H1 (cell line): Measurements from ENCODE around the gene CAMTA1. TPM values are rescaled to one million over a fixed set of nuclear protein-coding genes. Genes with fewer than 3 reads are reported as not detected.

Experiments used
- CTCF ChIA-PET: fragments of 300-600 bp; sonication (Branson Sonifier 250); formaldehyde crosslinking; loops from one replicate; lab custom pipeline; 2021; ENCODE audit not compliant: partially characterized antibody; lab: Charles Lee
- POLR2A ChIA-PET: fragments of 300-600 bp; sonication (Branson Sonifier 250); formaldehyde crosslinking; loops from one replicate; lab custom pipeline; 2021; ENCODE audit warnings: inconsistent platforms; ENCODE audit not compliant: partially characterized antibody; lab: Charles Lee
- DNase-seq, 2 experiments: peaks; one replicate each; pipeline versions ENCODE4 v3.0.0 to v3.0.0-alpha.2; 2010 to 2022; ENCODE audit warnings: low spot score in 2 of 2, low read depth in 1 of 2, mixed read lengths in 1 of 2
- FAIRE-seq: peaks from 2 replicates; lab custom pipeline; 2011; peaks lifted over from hg19 to GRCh38; lab: Jason Lieb, UNC
- H2AFZ ChIP-seq: 2 replicates; pipeline ENCODE4 v1.8.1; 2012; ENCODE audit warnings: low read length, inconsistent platforms
- H2AK5ac ChIP-seq: 2 replicates; pipeline ENCODE4 v1.6.1; 2013; ENCODE audit warnings: low read depth, low read length
- H2BK120ac ChIP-seq: replicated peaks from 2 replicates; pipeline ENCODE3; 2013; ENCODE audit warnings: low read depth, low read length, inconsistent platforms
- H2BK12ac ChIP-seq: 2 replicates; pipeline ENCODE4 v1.6.1; 2013; ENCODE audit warnings: low read depth, low read length
- H2BK15ac ChIP-seq: 2 replicates; pipeline ENCODE4 v1.6.1; 2013; ENCODE audit warnings: low read length
- H2BK20ac ChIP-seq: 2 replicates; pipeline ENCODE4 v1.6.1; 2013; ENCODE audit warnings: low read length
- H2BK5ac ChIP-seq: 2 replicates; pipeline ENCODE4 v1.6.1; 2013; ENCODE audit warnings: low read depth, low read length
- H3K14ac ChIP-seq: 2 replicates; pipeline ENCODE4 v1.6.1; 2013; ENCODE audit warnings: inconsistent platforms; ENCODE audit not compliant: insufficient read length
- H3K18ac ChIP-seq: 2 replicates; pipeline ENCODE4 v1.6.1; 2013; ENCODE audit warnings: low read length; ENCODE audit errors: extremely low read depth
- H3K23ac ChIP-seq: 2 replicates; pipeline ENCODE4 v1.6.1; 2013; ENCODE audit warnings: inconsistent platforms; ENCODE audit not compliant: insufficient read length
- H3K23me2 ChIP-seq: 2 replicates; pipeline ENCODE4 v1.6.1; 2013; ENCODE audit warnings: low read depth, low read length
- H3K27ac ChIP-seq: 2 replicates; pipeline ENCODE4 v1.6.1; 2011; ENCODE audit warnings: low read depth, low read length, inconsistent platforms
- H3K27me3 ChIP-seq, 4 experiments: replicated peaks in 1 of 4; 1 replicate in 1 of 4; 2 replicates in 3 of 4; pipeline versions ENCODE4 v1.6.1 to v1.8.1; 2011 to 2013; ENCODE audit warnings: low read length in 3 of 4, mild to moderate bottlenecking in 3 of 4, inconsistent platforms in 2 of 4, mixed read lengths in 2 of 4, moderate library complexity in 1 of 4; ENCODE audit not compliant: control insufficient read depth in 3 of 4, insufficient read depth in 3 of 4; ENCODE audit errors: extremely low read depth in 1 of 4
- H3K36me3 ChIP-seq, 4 experiments: 2 replicates each; pipeline versions ENCODE4 v1.6.1 to v1.8.1; 2011 to 2013; ENCODE audit warnings: mild to moderate bottlenecking in 4 of 4, low read length in 3 of 4, moderate library complexity in 2 of 4, control low read depth in 1 of 4, inconsistent platforms in 1 of 4; ENCODE audit not compliant: insufficient read depth in 4 of 4, control insufficient read depth in 2 of 4
- H3K4ac ChIP-seq: replicated peaks from 2 replicates; pipeline ENCODE3; 2013; ENCODE audit warnings: low read length, low read depth, mixed read lengths, inconsistent platforms; ENCODE audit not compliant: insufficient read length
- H3K4me1 ChIP-seq, 4 experiments: replicated peaks in 1 of 4; 1 replicate in 1 of 4; 2 replicates in 3 of 4; pipeline versions ENCODE4 v1.6.1 to v1.8.1; 2011 to 2013; ENCODE audit warnings: low read length in 3 of 4, inconsistent platforms in 2 of 4, mixed read lengths in 1 of 4; ENCODE audit not compliant: insufficient read depth in 4 of 4, control insufficient read depth in 3 of 4
- H3K4me2 ChIP-seq, 2 experiments: 2 replicates each; pipeline versions ENCODE4 v1.6.1 to v1.8.1; 2011 to 2013; ENCODE audit warnings: low read depth in 2 of 2, low read length in 2 of 2, control low read depth in 1 of 2, inconsistent platforms in 1 of 2, mild to moderate bottlenecking in 1 of 2; ENCODE audit not compliant: insufficient read depth in 1 of 2
- H3K4me3 ChIP-seq, 4 experiments: fragments of 200-600, 300-600 bp in 1 of 4; sonication (generic), shearing (Covaris generic), sonication (Bioruptor Twin) in 1 of 4; 2 replicates each; pipeline versions ENCODE4 v1.5.1 to v1.8.1; 2011 to 2016; ENCODE audit warnings: low read length in 4 of 4, low read depth in 3 of 4, control low read depth in 2 of 4, inconsistent platforms in 2 of 4, mild to moderate bottlenecking in 2 of 4, mixed read lengths in 1 of 4, moderate library complexity in 1 of 4; ENCODE audit not compliant: insufficient read depth in 2 of 4; ENCODE audit errors: extremely low read depth in 1 of 4
- H3K56ac ChIP-seq: replicated peaks from 2 replicates; pipeline ENCODE3; 2013; ENCODE audit warnings: low read depth, mild to moderate bottlenecking, mixed read lengths, low read length, inconsistent platforms; ENCODE audit not compliant: insufficient read length
- H3K79me1 ChIP-seq: 2 replicates; pipeline ENCODE4 v1.6.1; 2013; ENCODE audit warnings: low read depth, low read length, control low read depth
- H3K79me2 ChIP-seq, 2 experiments: 2 replicates each; pipeline versions ENCODE4 v1.6.1 to v1.8.1; 2012 to 2013; ENCODE audit warnings: low read length in 2 of 2, mild to moderate bottlenecking in 2 of 2, inconsistent platforms in 1 of 2; ENCODE audit not compliant: insufficient read depth in 2 of 2, control insufficient read depth in 1 of 2
- H3K9ac ChIP-seq, 4 experiments: replicated peaks in 1 of 4; 1 replicate in 1 of 4; 2 replicates in 3 of 4; pipeline versions ENCODE4 v1.6.1 to v1.8.1; 2011 to 2013; ENCODE audit warnings: low read depth in 3 of 4, low read length in 3 of 4, control low read depth in 2 of 4, mild to moderate bottlenecking in 2 of 4, moderate library complexity in 2 of 4, inconsistent platforms in 1 of 4; ENCODE audit errors: extremely low read depth in 1 of 4
- H3K9me3 ChIP-seq, 2 experiments: 2 replicates each; pipeline versions ENCODE4 v1.6.1 to v1.8.1; 2012 to 2013; ENCODE audit warnings: mild to moderate bottlenecking in 2 of 2, moderate library complexity in 2 of 2, control low read depth in 1 of 2, inconsistent platforms in 1 of 2, low read depth in 1 of 2, low read length in 1 of 2, mixed read lengths in 1 of 2; ENCODE audit not compliant: insufficient read depth in 2 of 2
- H4K20me1 ChIP-seq, 2 experiments: replicated peaks in 1 of 2; 2 replicates each; pipeline versions ENCODE3 to v1.8.1; 2011 to 2013; ENCODE audit warnings: inconsistent platforms in 2 of 2, low read length in 2 of 2, mild to moderate bottlenecking in 1 of 2; ENCODE audit not compliant: insufficient read depth in 2 of 2, control insufficient read depth in 1 of 2
- H4K5ac ChIP-seq: 2 replicates; pipeline ENCODE4 v1.6.1; 2013; ENCODE audit warnings: low read length, low read depth, mixed read lengths, inconsistent platforms; ENCODE audit not compliant: insufficient read length
- H4K8ac ChIP-seq: 2 replicates; pipeline ENCODE4 v1.8.0; 2013; ENCODE audit warnings: mild to moderate bottlenecking, moderate library complexity, low read length, inconsistent platforms; ENCODE audit not compliant: insufficient read depth; ENCODE audit errors: extremely low read depth
- H4K91ac ChIP-seq: replicated peaks from 2 replicates; pipeline ENCODE3; 2013; ENCODE audit warnings: low read length, mixed read lengths, inconsistent platforms; ENCODE audit not compliant: insufficient read length
- POLR2AphosphoS5 ChIP-seq: IDR thresholded peaks from 2 replicates; pipeline ENCODE4 v1.6.1; 2011; ENCODE audit warnings: low read depth, low read length
- RBBP5 ChIP-seq: IDR thresholded peaks from 2 replicates; pipeline ENCODE4 v1.7.1; 2012; ENCODE audit warnings: low read depth, mild to moderate bottlenecking, inconsistent platforms, low read length, moderate library complexity, borderline replicate concordance
- SIN3A ChIP-seq, 2 experiments: IDR thresholded peaks in 1 of 2; conservative IDR thresholded peaks in 1 of 2; 2 replicates each; pipeline ENCODE4 v1.6.1; 2011 to 2012; ENCODE audit warnings: low read length in 2 of 2, improper control_type of control experiment in 1 of 2, low read depth in 1 of 2, mild to moderate bottlenecking in 1 of 2
- SIRT6 ChIP-seq: IDR thresholded peaks from one replicate; pipeline ENCODE4 v1.7.1; 2012; ENCODE audit warnings: low read length, inconsistent platforms
- WGBS, 2 experiments: shearing (Covaris generic) in 1 of 2; methylation state at CpG; one replicate each; pipeline versions ENCODE4 v1.1.6 to v1.1.7; 2013 to 2015; ENCODE audit warnings: low lambda C conversion rate in 2 of 2, mixed read lengths in 2 of 2, inconsistent platforms in 1 of 2, low coverage in 1 of 2, missing lambda C conversion rate in 1 of 2; ENCODE audit not compliant: insufficient replicate concordance in 2 of 2, insufficient coverage in 1 of 2, insufficient read length in 1 of 2; ENCODE audit errors: extremely low coverage in 1 of 2, missing lambda C conversion rate in 1 of 2; 5-methylcytosine and 5-hydroxymethylcytosine counted together
- polyA plus RNA-seq, 7 experiments: library from polyadenylated mRNA; depleted of rRNA in 3 of 7; stranded (reverse) in 5 of 7; unstranded in 2 of 7; fragments of >200 nt in 5 of 7; fragments of 200-250 nt in 2 of 7; gene quantifications; 1 replicate in 5 of 7; 2 replicates in 1 of 7; 4 replicates in 1 of 7; pipeline versions ENCODE4 v1.2.1 to v1.2.3, GENCODE V29; 2011 to 2013; ENCODE audit warnings: missing spikeins in 2 of 7, mixed read lengths in 2 of 7
- total RNA-seq: library from RNA; stranded (reverse); fragmentation: NEBNext Ultra II Directional; extraction: Animal tissue kit (Norgen Biotek cat#: 25700); gene quantifications from 2 replicates; pipeline ENCODE4 v1.2.1, GENCODE V29; 2021

CAMTA1 gene
- total and polyA plus RNA-seq, 2 of the 8 experiments (the other 6 are each of a cell fraction or from before 2014, with no cell fraction given): 65.0 to 119 TPM

DNA sequence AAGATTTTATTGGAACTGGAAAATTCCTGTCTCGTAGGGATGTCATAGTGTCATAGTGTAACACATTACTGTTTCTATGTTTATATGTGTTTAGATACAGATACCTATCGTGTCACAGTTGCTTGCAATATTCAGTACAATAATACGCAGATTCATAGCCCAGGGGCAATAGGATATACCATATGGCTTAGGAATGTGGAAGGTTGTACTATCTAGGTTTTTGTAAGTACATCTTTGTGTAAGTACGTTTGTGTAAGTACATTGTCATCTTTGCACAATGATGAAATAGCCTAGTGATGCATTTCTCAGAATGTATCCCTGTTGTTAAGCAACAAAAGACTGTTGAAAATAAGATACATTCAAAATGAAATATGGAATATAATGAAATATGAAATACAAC is 68.9 kb downstream of the CAMTA1 start:
- Histone ChIP-seq H4K91ac (no peak overlapping the region), H3K4ac (no peak overlapping the region), H3K23ac (no peak overlapping the region), H3K79me2 (peaks cover 0 to 24% of the 10 kb centered on the region in 2 experiments; a peak in 2 of 4 replicates), H2BK5ac (no peak overlapping the region), H3K4me1 (0 out of 7 replicates have a peak, but pooled peaks cover 0 to under 1% (median 0%) of the 10 kb centered on the region in 4 experiments), H3K27me3 (no peaks in the 10 kb centered on the region), H3K9me3 (no peaks in the 10 kb centered on the region), H3K23me2 (no peaks in the 10 kb centered on the region), H2AFZ (no peak overlapping the region), H2BK120ac (no peak overlapping the region), H4K20me1 (peaks cover 0 to 8% of the 10 kb centered on the region in 2 experiments), H3K14ac (no peak overlapping the region), H4K8ac (no peak overlapping the region), H2BK15ac (no peak overlapping the region), H2AK5ac (no peak overlapping the region), H3K18ac (no peak overlapping the region), H2BK12ac (no peak overlapping the region), H3K79me1 (peaks cover 4% of the 10 kb centered on the region), H2BK20ac (no peak overlapping the region), H3K56ac (no peak overlapping the region), H3K9ac (no peak overlapping the region), H3K36me3 (peaks cover 0 to 11% (median 0%) of the 10 kb centered on the region in 4 experiments; a peak in 3 of 8 replicates), H3K4me2 (no peak overlapping the region), H3K4me3 (no peak overlapping the region), H4K5ac (no peak overlapping the region), H3K27ac (no peak overlapping the region)
- FAIRE-seq: no peak
- 88% methylated on average over 4 of the region's 4 CpGs; no CpG with 5 or more reads in 1 of the 2 experiments for WGBS, 2 experiments
- ChIA-PET POLR2A (no interaction called here), CTCF (no interaction called here)
- no peak for DNase-seq
- TF ChIP-seq SIN3A (conservative IDR thresholded peaks at IDR 0.05 in 1 of 2, IDR thresholded peaks at IDR 0.05 in 1 of 2; ENCODE audit: low read depth in 1 of 2, low read length in 2 of 2) (no peak), POLR2AphosphoS5 (no peak), RBBP5 (no peak), SIRT6 (no peak)
